ENCODE results near the gene C1QB.

Gene C1QB

DNA sequence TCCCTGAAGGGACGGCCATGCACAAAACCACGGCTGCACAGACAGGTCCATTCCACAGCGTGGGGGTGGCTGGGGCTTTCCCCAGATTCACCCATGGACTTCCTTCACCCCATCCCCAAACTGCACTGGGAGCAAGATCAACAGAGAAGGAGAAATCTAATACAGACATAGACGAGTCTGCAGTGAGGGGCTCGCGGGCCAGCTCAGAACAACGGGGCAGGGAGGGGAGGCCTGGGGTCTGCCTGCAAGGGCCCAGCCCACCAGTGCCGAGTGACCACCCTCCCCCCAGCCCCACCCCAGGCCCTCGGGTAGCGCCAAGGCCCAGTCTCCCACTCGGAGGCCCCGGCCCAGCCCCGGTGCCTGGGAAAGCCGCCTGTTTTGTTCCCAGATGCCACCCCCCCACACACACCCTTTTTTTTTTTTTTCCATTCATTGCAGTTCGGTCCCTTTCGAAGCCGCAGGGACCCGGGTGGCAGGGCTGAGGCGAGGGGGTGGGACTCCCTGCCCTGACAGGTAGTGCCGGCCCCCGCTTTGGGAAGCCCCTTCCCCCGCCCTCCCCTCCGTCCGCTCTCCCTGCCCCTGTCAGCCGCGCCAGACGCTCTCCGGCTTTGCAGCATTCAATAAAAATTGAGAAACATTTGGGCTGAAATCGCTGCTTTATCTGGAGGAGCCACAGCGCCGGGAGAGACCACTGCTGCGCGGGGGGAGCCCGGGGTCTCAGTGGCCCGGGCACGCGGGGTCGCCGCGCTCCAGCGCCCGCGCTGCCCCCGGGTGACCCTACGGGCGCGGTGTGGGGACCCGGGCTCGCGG, 57.1 kb downstream of the C1QB start:
- Histone ChIP-seq H3K27ac (ENCODE audit: insufficient read depth in 1 of 2, low read depth in 1 of 2, low read length in 2 of 2, poor library complexity in 1 of 2, severe bottlenecking in 2 of 2) (no peak overlapping the region), H3K27me3 (replicated peaks in 2 of 5; ENCODE audit: control insufficient read depth in 4 of 5, insufficient read depth in 5 of 5, low read length in 4 of 5) (peaks cover 0 to 53% (median 35%) of the 10 kb centered on the region in 5 experiments), H3K9me3 (ENCODE audit: control extremely low read depth in 1 of 5, control insufficient read depth in 4 of 5, insufficient read depth in 2 of 5, low read depth in 1 of 5, low read length in 4 of 5) (no peaks in the 10 kb centered on the region), H3K4me3 (ENCODE audit: control insufficient read depth in 1 of 7, extremely low read depth in 1 of 7, insufficient read depth in 4 of 7, low read depth in 2 of 7, low read length in 6 of 7) (peak overlapping the region in 5 of 7 experiments; percentile 18 to 57 (median 28)), H3K4me1 (ENCODE audit: control extremely low read depth in 1 of 4, control insufficient read depth in 4 of 4, insufficient read depth in 4 of 4, low read length in 3 of 4) (peaks cover 0 to 14% (median 12%) of the 10 kb centered on the region in 4 experiments), H3K36me3 (ENCODE audit: control insufficient read depth in 4 of 4, insufficient read depth in 4 of 4, low read length in 3 of 4) (no peaks in the 10 kb centered on the region)
- WGBS (ENCODE audit: insufficient coverage), result 1% methylated on average over 43 of the region's 50 CpGs
- peak; percentile 60 to 80 (median 77) for DNase-seq
- CTCF ChIA-PET, result interaction anchor here (1.2 kb wide), 1 partner anchor 10 kb away, joined by 3 read pairs; no protein-coding TSS in a partner anchor
- POLR2A ChIA-PET, result no interaction called here

DNA sequence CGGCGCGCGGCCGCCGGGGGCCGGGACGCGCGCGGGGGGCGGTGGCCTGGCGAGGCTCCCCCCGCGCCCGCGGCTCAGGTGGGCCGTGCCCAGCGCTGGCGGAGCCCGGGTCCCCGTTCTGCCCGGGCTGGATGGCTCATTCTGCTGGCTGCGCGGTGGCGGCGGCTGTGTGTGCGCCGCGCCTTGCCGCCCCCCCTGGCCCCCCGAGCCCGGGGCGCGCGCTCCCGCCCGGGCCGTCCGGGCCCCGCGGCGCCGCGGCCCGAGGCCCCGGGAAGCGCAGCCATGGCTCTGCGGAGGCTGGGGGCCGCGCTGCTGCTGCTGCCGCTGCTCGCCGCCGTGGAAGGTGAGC, 57.6 kb downstream of the C1QB start, which contains the start of gene EPHB2:
Gene EPHB2, plus strand, starts transcription at position 139 of the 349 bp plus-strand sequence. Its CDS starts 144 bp downstream, at position 283.
- peak in 2 of 3 donors; percentile 63 to 69 for DNase-seq

DNA sequence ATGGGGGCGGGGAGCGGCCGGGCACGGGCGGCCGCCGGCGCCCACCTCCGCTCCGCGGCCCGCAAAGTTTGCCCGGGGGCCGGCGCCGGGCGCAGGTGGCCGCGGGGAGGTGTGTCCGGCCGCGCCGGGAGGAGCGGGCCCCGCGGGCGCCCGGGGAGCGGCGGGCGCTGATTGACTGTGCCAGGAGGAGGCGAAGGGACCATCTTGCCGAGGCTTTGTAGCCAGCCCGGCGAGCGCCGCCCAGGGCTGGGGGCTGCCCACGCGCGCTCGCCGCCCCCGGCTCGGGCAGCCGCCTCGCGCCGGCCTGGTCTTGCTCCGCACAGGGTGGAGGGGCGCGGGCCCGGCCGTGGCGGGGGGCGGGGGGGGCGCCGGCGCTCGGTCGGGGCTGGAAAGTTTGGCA, 58.0 kb downstream of the C1QB start:
- no peak overlapping the region for H3K27ac ChIP-seq (ENCODE audit: insufficient read depth in 1 of 2, low read depth in 1 of 2, low read length in 2 of 2, poor library complexity in 1 of 2, severe bottlenecking in 2 of 2)
- peak overlapping the region in 3 of 7 experiments; percentile 43 to 57 (median 54) for H3K4me3 ChIP-seq (ENCODE audit: control insufficient read depth in 1 of 7, extremely low read depth in 1 of 7, insufficient read depth in 4 of 7, low read depth in 2 of 7, low read length in 6 of 7)
- POLR2A ChIA-PET, result interaction anchor here (0.7 kb wide), 1 partner anchor 29 kb away, joined by 4 read pairs; no protein-coding TSS in a partner anchor
- peaks cover 0 to 62% (median 41%) of the 10 kb centered on the region in 5 experiments for H3K27me3 ChIP-seq (replicated peaks in 2 of 5; ENCODE audit: control insufficient read depth in 4 of 5, insufficient read depth in 5 of 5, low read length in 4 of 5)
- DNase-seq, result no peak
- H3K9me3 ChIP-seq (ENCODE audit: control extremely low read depth in 1 of 5, control insufficient read depth in 4 of 5, insufficient read depth in 2 of 5, low read depth in 1 of 5, low read length in 4 of 5), result no peaks in the 10 kb centered on the region
- WGBS (ENCODE audit: insufficient coverage), result 0% methylated on average over 16 of the region's 60 CpGs
- H3K4me1 ChIP-seq (ENCODE audit: control extremely low read depth in 1 of 4, control insufficient read depth in 4 of 4, insufficient read depth in 4 of 4, low read length in 3 of 4), result peaks cover 0 to 14% (median 12%) of the 10 kb centered on the region in 4 experiments
- no peaks in the 10 kb centered on the region for H3K36me3 ChIP-seq (ENCODE audit: control insufficient read depth in 4 of 4, insufficient read depth in 4 of 4, low read length in 3 of 4)
- CTCF ChIA-PET, result no interaction called here

More for the DNA sequence above, 57.6 kb downstream of the C1QB start, which contains the start of gene EPHB2:
- Histone ChIP-seq H3K27me3 (replicated peaks in 2 of 5; ENCODE audit: control insufficient read depth in 4 of 5, insufficient read depth in 5 of 5, low read length in 4 of 5) (peaks cover 0 to 59% (median 37%) of the 10 kb centered on the region in 5 experiments), H3K9me3 (ENCODE audit: control extremely low read depth in 1 of 5, control insufficient read depth in 4 of 5, insufficient read depth in 2 of 5, low read depth in 1 of 5, low read length in 4 of 5) (no peaks in the 10 kb centered on the region), H3K27ac (ENCODE audit: insufficient read depth in 1 of 2, low read depth in 1 of 2, low read length in 2 of 2, poor library complexity in 1 of 2, severe bottlenecking in 2 of 2) (no peak within 1 kb of the TSS), H3K4me1 (ENCODE audit: control extremely low read depth in 1 of 4, control insufficient read depth in 4 of 4, insufficient read depth in 4 of 4, low read length in 3 of 4) (peaks cover 0 to 14% (median 12%) of the 10 kb centered on the region in 4 experiments), H3K4me3 (ENCODE audit: control insufficient read depth in 1 of 7, extremely low read depth in 1 of 7, insufficient read depth in 4 of 7, low read depth in 2 of 7, low read length in 6 of 7) (peak within 1 kb of the TSS in 5 of 7 experiments; percentile 18 to 57 (median 43)), H3K36me3 (ENCODE audit: control insufficient read depth in 4 of 4, insufficient read depth in 4 of 4, low read length in 3 of 4) (no peaks in the 10 kb centered on the region)
- under 1% methylated on average over 47 of the region's 55 CpGs for WGBS (ENCODE audit: insufficient coverage)
- ChIA-PET POLR2A (no interaction called here), CTCF (no interaction called here)

Measured in common myeloid progenitor, CD34-positive (primary cell).